ES-I3 (cell line): ENCODE data around the gene NMRAL1.
A peak's percentile ranks its signal among the peaks of the same experiment; 100 is the strongest.

Source experiments
- H3K36me3 ChIP-seq: 2 replicates; pipeline ENCODE4 v1.6.1; 2013; ENCODE audit warnings: mild to moderate bottlenecking, low read length, control low read depth, moderate library complexity; ENCODE audit not compliant: insufficient read depth
- H3K4me1 ChIP-seq: 2 replicates; pipeline ENCODE4 v1.6.1; 2013; ENCODE audit warnings: mild to moderate bottlenecking, control low read depth, low read length; ENCODE audit not compliant: insufficient read depth
- H3K9ac ChIP-seq: 2 replicates; pipeline ENCODE4 v1.6.1; 2013; ENCODE audit warnings: low read depth, mild to moderate bottlenecking, low read length, moderate library complexity
- H3K9me3 ChIP-seq: 2 replicates; pipeline ENCODE4 v1.6.1; 2013; ENCODE audit warnings: mild to moderate bottlenecking, low read length, moderate library complexity; ENCODE audit not compliant: control insufficient read depth, insufficient read depth

NMRAL1 gene

DNA sequence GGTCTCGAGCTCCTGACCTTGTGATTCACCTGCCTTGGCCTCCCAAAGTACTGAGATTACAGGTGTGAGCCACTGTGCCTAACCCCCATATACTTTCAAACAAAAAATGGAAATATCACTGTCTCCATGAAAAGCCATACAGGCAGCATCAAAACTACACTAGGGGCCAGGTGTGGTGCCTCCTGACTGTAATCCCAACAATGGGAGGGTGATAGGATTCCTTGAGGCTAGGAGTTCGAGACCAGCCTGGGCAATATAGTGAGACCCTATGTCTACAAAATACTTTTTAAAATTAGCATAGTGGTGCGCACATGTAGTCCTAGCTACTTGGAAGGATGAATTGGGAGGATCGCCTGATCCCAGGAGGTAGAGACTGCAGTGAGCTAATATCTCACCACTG is 17.5 kb upstream of the NMRAL1 start:
- H3K9ac ChIP-seq = no peak overlapping the region
- peaks cover 15% of the 10 kb centered on the region for H3K4me1 ChIP-seq
- no peaks in the 10 kb centered on the region for H3K36me3 ChIP-seq
- H3K9me3 ChIP-seq = no peaks in the 10 kb centered on the region

DNA sequence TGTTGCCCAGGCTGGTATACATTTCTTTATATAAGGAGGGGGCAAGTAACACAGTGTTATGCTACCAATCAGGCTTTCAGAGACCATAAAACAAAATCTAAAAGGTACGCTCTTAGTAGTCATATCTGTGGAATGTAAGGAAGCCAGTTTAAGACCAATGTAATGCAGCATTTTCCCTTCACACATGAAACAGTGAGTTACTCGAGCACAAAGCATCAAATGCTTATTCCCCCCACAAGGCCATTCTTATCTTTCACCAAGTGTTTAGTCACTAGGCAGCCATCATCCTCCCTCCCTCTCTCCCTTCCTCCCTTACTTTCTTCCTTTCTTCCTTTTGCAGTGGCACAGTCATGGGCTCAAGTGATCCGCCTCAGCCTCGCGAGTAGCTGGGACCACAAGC is 14.6 kb upstream of the NMRAL1 start:
- Histone ChIP-seq H3K4me1 (no peaks in the 10 kb centered on the region), H3K9ac (no peak overlapping the region), H3K9me3 (no peaks in the 10 kb centered on the region), H3K36me3 (no peaks in the 10 kb centered on the region; the same call in 1 of the 2 replicates)

DNA sequence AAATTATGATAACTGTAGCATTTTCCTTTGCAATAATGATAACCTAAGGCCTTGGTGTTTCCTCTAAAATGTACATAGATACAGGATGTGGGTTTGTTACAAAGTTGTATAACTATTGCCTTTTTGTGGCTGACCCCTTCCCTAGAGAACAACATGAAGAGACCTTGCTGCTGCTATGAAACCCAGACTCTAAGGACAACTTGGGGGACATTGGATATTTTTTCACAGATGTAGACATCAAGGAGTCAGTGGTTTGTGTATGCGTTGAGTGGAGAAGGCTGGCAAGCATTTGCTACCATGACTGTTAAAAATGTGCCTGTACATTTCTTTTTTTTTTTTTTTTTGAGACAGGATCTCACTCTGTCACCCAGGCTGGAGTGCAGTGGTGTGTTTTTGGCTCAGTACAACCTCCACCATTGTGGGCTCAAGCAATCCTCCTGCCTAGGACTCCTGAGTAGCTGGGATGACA is 14.1 kb upstream of the NMRAL1 start:
- Histone ChIP-seq H3K4me1 (no peaks in the 10 kb centered on the region), H3K9ac (no peak overlapping the region), H3K36me3 (no peaks in the 10 kb centered on the region; the same call in 1 of the 2 replicates), H3K9me3 (no peaks in the 10 kb centered on the region)

DNA sequence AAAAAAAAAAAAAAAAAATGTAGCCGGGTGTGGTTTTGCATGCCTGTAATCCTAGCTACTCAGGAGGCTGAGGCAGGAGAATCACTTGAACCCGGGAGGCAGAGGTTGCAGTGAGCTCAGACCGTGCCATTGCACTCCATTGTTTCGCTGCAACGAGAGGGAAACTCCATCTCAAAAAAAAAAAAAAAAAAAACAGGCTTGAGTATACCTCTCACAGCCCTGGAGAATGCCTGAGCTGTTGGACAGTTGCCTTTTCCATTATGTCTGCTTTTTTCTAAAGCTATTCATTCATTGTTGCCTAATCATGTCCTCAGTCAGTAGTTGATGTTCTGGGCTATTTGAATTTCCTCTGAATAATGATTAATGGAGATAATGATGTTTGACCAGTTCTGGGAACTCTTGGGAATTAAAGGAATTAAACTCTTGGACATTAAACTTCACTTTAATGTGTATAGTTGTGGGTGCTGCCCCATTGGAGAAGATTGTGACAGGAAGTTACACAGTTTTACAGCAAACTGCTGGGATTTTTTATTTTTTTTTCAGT is 13.6 kb upstream of the NMRAL1 start:
- Histone ChIP-seq H3K9me3 (no peaks in the 10 kb centered on the region), H3K9ac (no peak overlapping the region), H3K4me1 (no peaks in the 10 kb centered on the region), H3K36me3 (no peaks in the 10 kb centered on the region; the same call in 1 of the 2 replicates)

DNA sequence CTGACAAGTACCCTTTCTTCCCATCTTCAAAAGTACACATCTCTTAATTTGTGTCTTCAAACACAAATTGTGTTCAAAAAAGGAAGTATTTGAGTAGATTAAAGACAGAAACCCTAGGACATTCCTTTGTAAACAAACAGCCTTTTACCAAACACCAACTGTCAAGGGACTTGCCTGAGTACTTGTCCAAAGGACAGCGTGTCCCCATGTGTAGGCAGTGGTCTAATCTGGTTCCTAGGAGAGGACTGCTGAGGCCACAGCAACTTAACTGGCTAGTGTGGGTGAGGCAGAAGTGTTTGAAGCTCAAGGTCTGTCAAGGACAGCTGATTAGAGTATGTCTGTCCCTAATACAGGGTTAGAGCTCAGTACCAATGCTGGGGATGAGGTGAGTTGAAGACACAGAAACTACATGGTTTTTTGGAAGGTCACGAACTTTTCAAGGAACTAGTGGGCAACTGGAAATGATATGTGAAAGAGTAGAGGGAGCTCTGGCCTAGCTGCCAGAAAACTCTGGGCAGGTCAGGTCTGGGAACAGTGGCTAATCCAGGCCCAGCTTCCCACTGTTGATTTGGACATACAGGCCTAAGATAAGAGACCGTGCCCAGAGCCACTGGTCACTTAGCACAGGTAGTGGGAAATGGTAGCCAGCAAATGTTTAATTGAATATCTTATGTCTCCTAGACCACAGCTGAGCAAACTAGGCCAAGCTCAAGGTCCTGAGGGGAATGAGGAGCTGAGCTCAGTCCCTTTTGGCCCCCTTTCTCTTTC is 11.9 kb upstream of the NMRAL1 start:
- no peak overlapping the region for H3K9ac ChIP-seq
- no peaks in the 10 kb centered on the region for H3K4me1 ChIP-seq
- no peaks in the 10 kb centered on the region; the same call in 1 of the 2 replicates for H3K36me3 ChIP-seq
- H3K9me3 ChIP-seq = no peaks in the 10 kb centered on the region

DNA sequence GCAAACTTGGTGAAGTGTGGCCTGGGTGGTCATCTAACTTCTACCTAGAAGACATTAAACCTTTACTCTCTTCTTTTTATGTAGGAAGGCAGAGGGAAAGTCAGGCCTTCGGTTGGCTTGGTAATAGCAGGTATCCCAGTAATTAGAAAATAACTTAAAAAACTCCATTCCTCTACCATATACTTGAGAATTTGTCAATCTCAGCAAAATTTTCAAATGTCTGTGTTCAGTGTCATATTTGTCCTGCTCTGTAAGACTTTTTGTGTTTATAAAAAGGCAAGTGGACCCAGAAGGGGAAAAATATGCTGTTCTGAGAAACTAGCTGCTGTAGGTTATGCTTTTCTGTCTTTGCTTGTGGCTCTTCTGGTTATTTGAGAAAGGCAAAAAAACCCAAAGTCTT is 7.5 kb upstream of the NMRAL1 start:
- no peaks in the 10 kb centered on the region for H3K9me3 ChIP-seq
- peaks cover 8% of the 10 kb centered on the region for H3K4me1 ChIP-seq
- no peak overlapping the region for H3K9ac ChIP-seq
- H3K36me3 ChIP-seq = no peaks in the 10 kb centered on the region; the same call in 1 of the 2 replicates

DNA sequence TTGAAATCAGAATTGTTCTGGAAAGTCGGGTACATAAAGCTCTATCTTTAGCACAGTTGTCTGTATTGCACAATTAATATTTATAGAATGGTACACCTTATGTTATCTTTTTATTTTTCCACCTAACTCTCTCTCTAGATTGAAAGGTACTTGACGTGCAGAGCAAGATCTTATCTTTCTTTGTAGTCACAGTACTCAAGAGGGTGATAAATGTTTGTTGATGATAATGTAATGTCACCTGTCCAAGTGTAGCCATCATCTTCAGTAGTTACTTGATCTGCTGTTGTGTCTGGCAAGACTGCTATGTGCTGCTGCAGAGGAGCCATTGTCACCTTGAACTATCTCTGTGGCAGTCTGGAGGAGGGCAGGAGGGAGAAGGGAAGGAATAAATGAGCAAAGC is 7.1 kb upstream of the NMRAL1 start:
- no peaks in the 10 kb centered on the region; the same call in 1 of the 2 replicates for H3K36me3 ChIP-seq
- H3K9me3 ChIP-seq = no peaks in the 10 kb centered on the region
- H3K4me1 ChIP-seq = peaks cover 8% of the 10 kb centered on the region
- H3K9ac ChIP-seq = no peak overlapping the region

DNA sequence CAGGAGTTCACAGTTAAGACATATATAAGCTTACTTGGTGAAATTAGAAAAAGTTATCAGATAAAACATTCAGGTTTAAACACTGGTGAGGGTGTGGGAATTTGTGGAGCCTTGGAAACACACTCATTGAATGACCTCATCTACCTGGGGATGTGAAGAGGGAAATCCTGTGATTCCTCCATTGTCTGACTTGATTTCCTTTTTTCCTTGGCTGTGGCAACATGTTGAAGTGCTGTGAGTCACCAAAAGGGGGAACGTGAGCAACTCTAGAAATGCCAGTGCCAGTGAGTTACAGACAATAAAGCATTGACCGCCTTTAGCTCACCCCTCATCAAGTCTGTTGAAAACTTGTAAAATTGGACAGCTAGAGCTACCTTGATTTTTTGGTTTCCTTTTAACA is 3.5 kb upstream of the NMRAL1 start:
- Histone ChIP-seq H3K9ac (peak overlapping the region; percentile 71; the same call in 1 of the 2 replicates), H3K4me1 (peaks cover 10% of the 10 kb centered on the region), H3K36me3 (no peaks in the 10 kb centered on the region), H3K9me3 (no peaks in the 10 kb centered on the region; the same call in 1 of the 2 replicates)

DNA sequence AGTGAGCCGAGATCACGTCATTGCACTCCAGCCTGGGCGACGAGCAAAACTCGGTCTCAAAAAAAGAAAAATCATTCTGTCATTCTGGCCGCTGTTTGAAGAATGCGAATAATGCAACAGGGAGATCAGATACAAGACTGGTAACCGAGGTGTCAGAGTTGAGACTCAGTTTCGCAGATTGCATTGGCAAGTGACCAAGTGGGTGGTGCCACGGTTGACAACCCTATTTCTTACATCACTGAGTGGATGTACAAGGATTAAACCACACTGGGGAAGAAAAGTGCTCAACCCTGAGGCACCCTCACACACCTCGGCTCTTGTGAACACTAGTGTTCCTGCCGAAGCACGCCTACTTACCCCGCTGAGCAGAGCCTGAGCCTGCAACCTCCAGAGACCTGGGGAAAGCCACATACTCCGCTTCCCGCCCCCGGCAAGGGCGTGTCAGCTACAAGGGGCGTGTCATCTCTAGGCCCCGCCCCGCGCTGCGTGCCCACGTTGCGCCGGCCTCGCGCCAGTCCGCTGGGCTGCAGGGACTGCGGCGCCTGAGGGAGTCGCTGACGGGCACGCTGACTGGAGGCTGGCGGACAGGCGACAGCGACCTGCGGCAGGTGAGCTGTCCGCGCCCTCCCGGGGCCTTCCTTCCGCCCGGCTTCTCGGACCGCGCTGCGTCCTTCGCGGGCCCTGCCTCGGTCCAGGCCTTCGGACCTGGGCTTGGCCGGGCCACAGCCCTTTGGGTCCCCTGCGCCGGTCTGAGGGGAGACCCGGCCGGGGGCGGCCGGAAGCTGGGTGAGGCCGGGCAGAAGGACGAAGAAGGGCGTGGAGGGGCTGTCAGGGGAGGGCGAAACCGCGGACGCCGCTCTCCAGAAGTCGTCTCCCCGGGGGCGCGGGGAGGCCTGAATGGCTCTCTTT is 1.7 kb upstream of the NMRAL1 start, which contains the start of gene HMOX2:
HMOX2 (plus strand) TSS at position 519 of the 909 bp plus-strand sequence. CDS start 29,127 bp downstream, outside the sequence.
- H3K4me1 ChIP-seq = peaks cover 10% of the 10 kb centered on the region
- no peaks in the 10 kb centered on the region; the same call in 1 of the 2 replicates for H3K9me3 ChIP-seq

DNA sequence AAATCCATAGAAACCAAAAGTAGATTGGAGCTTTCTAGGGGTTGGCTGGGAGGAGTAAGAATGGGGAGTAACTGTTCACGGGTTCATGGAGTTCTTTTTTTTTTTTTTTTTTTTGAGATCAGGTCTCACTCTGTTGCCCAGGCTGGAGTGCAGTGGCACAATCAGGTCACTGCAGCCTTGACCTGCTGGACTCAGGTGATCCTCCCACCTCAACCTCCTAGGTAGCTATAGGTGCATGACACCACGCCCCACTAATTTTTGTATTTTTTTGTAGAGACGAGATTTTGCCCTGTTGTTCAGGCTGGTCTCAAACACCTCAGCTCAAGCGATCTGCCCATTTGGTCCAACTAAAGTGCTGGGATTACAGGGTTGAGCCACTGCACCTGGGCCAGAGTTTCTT is 1.5 kb downstream of the NMRAL1 start:
- Histone ChIP-seq H3K9ac (no peak overlapping the region), H3K9me3 (no peaks in the 10 kb centered on the region; the same call in 1 of the 2 replicates), H3K4me1 (peaks cover 5% of the 10 kb centered on the region), H3K36me3 (peaks cover 12% of the 10 kb centered on the region; the same call in 1 of the 2 replicates)

More for the DNA sequence above, 1.7 kb upstream of the NMRAL1 start, which contains the start of gene HMOX2:
- no peaks in the 10 kb centered on the region for H3K36me3 ChIP-seq
- peak within 1 kb of the TSS; percentile 71 for H3K9ac ChIP-seq

DNA sequence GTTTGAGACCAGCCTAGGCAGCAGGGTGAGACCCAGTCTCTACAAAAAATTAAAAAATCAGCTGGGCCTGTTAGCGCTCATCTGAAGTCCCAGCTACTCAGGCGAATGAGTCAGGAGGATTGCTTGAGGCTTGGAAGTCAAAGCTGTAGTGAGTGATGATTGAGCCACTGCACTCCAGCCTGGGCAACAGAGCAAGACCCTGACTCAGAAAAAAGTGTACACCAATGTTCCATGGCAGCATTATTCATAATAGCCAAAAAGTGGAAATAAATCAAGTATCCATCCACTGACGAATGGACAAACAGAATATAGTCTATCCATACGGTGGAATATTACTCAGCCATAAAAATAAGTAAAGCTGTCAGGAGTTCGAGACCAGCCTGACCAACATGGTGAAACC is 2.6 kb downstream of the NMRAL1 start:
- no peak overlapping the region for H3K9ac ChIP-seq
- H3K4me1 ChIP-seq = 0 out of 2 replicates have a peak, but pooled peaks cover 2% of the 10 kb centered on the region
- H3K9me3 ChIP-seq = no peaks in the 10 kb centered on the region; the same call in 1 of the 2 replicates
- peaks cover 12% of the 10 kb centered on the region for H3K36me3 ChIP-seq

DNA sequence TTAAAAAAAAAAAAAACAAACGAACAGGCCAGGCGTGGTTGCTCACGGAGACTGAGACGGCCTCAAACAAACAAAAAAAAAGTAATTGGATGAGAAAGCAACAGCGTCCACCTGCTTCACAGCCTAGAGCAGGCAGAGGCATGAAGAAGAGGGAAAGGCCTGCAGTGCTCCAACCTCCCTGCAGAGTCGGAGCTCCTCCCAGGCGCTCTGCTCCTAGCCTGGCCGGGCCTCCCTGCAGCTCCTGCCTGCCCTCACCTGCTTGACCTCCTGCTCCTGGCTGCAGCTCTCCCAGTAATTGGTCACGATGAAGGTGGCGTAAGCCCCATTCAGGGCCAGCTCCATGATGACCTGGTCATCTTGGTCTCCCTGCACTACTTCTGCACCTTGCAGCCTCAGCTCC is 5.5 kb downstream of the NMRAL1 start:
- Histone ChIP-seq H3K4me1 (no peaks in the 10 kb centered on the region), H3K9ac (no peak overlapping the region), H3K9me3 (no peaks in the 10 kb centered on the region), H3K36me3 (peaks cover 24% of the 10 kb centered on the region)

DNA sequence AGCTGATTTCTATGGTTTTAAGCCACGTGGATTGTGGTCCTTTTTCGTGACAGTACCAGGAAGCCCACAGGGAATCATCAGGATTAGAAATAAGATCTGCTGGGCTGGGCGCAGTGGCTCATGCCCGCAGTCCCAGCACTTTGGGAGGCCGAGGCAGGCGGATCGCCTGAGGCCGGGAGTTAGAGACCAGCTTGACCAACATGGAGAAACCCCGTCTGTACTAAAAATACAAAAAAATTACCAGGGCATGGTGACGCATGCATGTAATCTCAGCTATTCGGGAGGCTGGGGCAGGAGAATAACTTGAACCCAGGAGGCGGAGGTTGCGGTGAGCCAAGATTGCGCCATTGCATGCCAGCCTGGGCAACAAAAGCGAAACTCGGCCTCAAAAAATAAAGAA is 6.5 kb downstream of the NMRAL1 start:
- Histone ChIP-seq H3K9ac (no peak overlapping the region), H3K36me3 (peaks cover 26% of the 10 kb centered on the region), H3K4me1 (no peaks in the 10 kb centered on the region), H3K9me3 (no peaks in the 10 kb centered on the region)
